HEK293 (cell line): Measurements from ENCODE around the gene GRK7.

ENCODE experiments used
- GLIS1 ChIP-seq: fragments of 450-650 bp; formaldehyde crosslinking; IDR thresholded peaks from 2 replicates; pipeline ENCODE4 v1.5.1; 2016; ENCODE audit warnings: missing biosample characterization, missing genetic modification characterization
- OSR2 ChIP-seq: fragments of 450-650 bp; formaldehyde crosslinking; IDR thresholded peaks from 2 replicates; pipeline ENCODE4 v1.5.1; 2016; ENCODE audit warnings: missing biosample characterization, missing genetic modification characterization
- ZBTB11 ChIP-seq: fragments of 450-650 bp; formaldehyde crosslinking; conservative IDR thresholded peaks from 2 replicates; pipeline ENCODE4 v1.5.1; 2016; ENCODE audit warnings: low read depth, missing biosample characterization, missing genetic modification characterization
- ZBTB48 ChIP-seq: fragments of 450-650 bp; formaldehyde crosslinking; IDR thresholded peaks from 2 replicates; pipeline ENCODE4 v1.5.1; 2016; ENCODE audit warnings: missing biosample characterization, missing genetic modification characterization
- ZNF18 ChIP-seq: fragments of 450-650 bp; formaldehyde crosslinking; IDR thresholded peaks from 2 replicates; pipeline ENCODE4 v1.5.1; 2016; ENCODE audit warnings: missing biosample characterization, missing genetic modification characterization
- ZNF19 ChIP-seq: fragments of 450-650 bp; formaldehyde crosslinking; IDR thresholded peaks from 2 replicates; pipeline ENCODE4; 2016; ENCODE audit warnings: missing biosample characterization, missing genetic modification characterization, low read depth
- ZNF510 ChIP-seq: fragments of 450-650 bp; formaldehyde crosslinking; IDR thresholded peaks from 2 replicates; pipeline ENCODE4 v1.5.1; 2018; ENCODE audit warnings: mild to moderate bottlenecking, missing genetic modification characterization, missing biosample characterization; ENCODE audit not compliant: insufficient replicate concordance
- ZNF529 ChIP-seq: fragments of 450-650 bp; formaldehyde crosslinking; IDR thresholded peaks from 2 replicates; pipeline ENCODE4 v1.5.1; 2017; ENCODE audit warnings: missing genetic modification characterization, missing biosample characterization; ENCODE audit not compliant: insufficient replicate concordance
- ZNF549 ChIP-seq: fragments of 450-650 bp; IDR thresholded peaks from 2 replicates; pipeline ENCODE4 v1.5.1; 2018; ENCODE audit warnings: missing biosample characterization, missing genetic modification characterization, mild to moderate bottlenecking, inconsistent platforms, moderate library complexity
- TF ChIP-seq, protein P1 (sequence below): fragments of 450-650 bp; formaldehyde crosslinking; IDR thresholded peaks from 2 replicates; pipeline ENCODE4 v1.5.1; 2016; ENCODE audit warnings: missing biosample characterization, missing genetic modification characterization

GRCh38 chr3:141764045-141764444, 837 bp downstream of the GRK7 start:
- TF ChIP-seq ZNF18 (no peak), ZNF529 (tag by site-specific recombination) (no peak), ZBTB48 (tag by site-specific recombination) (no peak), OSR2 (tag by site-specific recombination) (no peak), GLIS1 (tag by site-specific recombination) (no peak), ZBTB11 (tag by site-specific recombination) (no peak), ZNF510 (tag by site-specific recombination) (no peak), ZNF19 (tag by site-specific recombination) (no peak), ZNF549 (tag by site-specific recombination) (no peak)
- TF ChIP-seq, protein P1, sequence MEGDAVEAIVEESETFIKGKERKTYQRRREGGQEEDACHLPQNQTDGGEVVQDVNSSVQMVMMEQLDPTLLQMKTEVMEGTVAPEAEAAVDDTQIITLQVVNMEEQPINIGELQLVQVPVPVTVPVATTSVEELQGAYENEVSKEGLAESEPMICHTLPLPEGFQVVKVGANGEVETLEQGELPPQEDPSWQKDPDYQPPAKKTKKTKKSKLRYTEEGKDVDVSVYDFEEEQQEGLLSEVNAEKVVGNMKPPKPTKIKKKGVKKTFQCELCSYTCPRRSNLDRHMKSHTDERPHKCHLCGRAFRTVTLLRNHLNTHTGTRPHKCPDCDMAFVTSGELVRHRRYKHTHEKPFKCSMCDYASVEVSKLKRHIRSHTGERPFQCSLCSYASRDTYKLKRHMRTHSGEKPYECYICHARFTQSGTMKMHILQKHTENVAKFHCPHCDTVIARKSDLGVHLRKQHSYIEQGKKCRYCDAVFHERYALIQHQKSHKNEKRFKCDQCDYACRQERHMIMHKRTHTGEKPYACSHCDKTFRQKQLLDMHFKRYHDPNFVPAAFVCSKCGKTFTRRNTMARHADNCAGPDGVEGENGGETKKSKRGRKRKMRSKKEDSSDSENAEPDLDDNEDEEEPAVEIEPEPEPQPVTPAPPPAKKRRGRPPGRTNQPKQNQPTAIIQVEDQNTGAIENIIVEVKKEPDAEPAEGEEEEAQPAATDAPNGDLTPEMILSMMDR (tag by site-specific recombination): no peak
